ENCODE results near the gene MIOX.

MIOX gene

GRCh38 chr22:50476868-50477267, 9.8 kb upstream of the MIOX start:
- ChIA-PET CTCF (no interaction called here), POLR2A (ENCODE audit: low non-redundant PET) (no interaction called here)

GRCh38 chr22:50477923-50478322, 8.7 kb upstream of the MIOX start:
- no peak for TF ChIP-seq CTCF (conservative IDR thresholded peaks at IDR 0.05; ENCODE audit: low read depth)
- DNase-seq (ENCODE audit: low spot score) = no peak
- ChIA-PET POLR2A (ENCODE audit: low non-redundant PET) (no interaction called here), CTCF (interaction anchor here (1.1 kb wide), 1 partner anchor 20 kb away, joined by 3 read pairs; no protein-coding TSS in a partner anchor)
- no peak overlapping the region for H3K27ac ChIP-seq

More at GRCh38 chr22:50476868-50477267, 9.8 kb upstream of the MIOX start:
- H3K27ac ChIP-seq = peak overlapping the region; percentile 87
- no peak for TF ChIP-seq CTCF (conservative IDR thresholded peaks at IDR 0.05; ENCODE audit: low read depth)
- DNase-seq (ENCODE audit: low spot score) = no peak

GRCh38 chr22:50479721-50480120, 6.9 kb upstream of the MIOX start:
- CTCF ChIA-PET = interaction anchor here (0.6 kb wide), 1 partner anchor 25 kb away, joined by 3 read pairs; no protein-coding TSS in a partner anchor

GRCh38 chr22:50481045-50481439, 5.6 kb upstream of the MIOX start:
- no peak for TF ChIP-seq CTCF (conservative IDR thresholded peaks at IDR 0.05; ENCODE audit: low read depth)
- ChIA-PET POLR2A (ENCODE audit: low non-redundant PET) (interaction anchor here (1.0 kb wide), 1 partner anchor 9 kb away, joined by 4 read pairs; no protein-coding TSS in a partner anchor), CTCF (no interaction called here)
- no peak for DNase-seq (ENCODE audit: low spot score)
- H3K27ac ChIP-seq = peak overlapping the region; percentile 34; the same call in 1 of the 2 replicates

More at GRCh38 chr22:50479721-50480120, 6.9 kb upstream of the MIOX start:
- no peak overlapping the region for H3K27ac ChIP-seq
- POLR2A ChIA-PET (ENCODE audit: low non-redundant PET) = no interaction called here
- TF ChIP-seq CTCF (conservative IDR thresholded peaks at IDR 0.05; ENCODE audit: low read depth) = no peak
- DNase-seq (ENCODE audit: low spot score) = no peak

GRCh38 chr22:50481440-50482106, 5.1 kb upstream of the MIOX start, which contains the start of gene ADM2:
Gene ADM2, plus strand, starts transcription at chr22:50481543. Its CDS starts 305 bp downstream, at chr22:50481848.
- TF ChIP-seq CTCF (conservative IDR thresholded peaks at IDR 0.05; ENCODE audit: low read depth) = no peak
- ChIA-PET POLR2A (ENCODE audit: low non-redundant PET) (interaction anchor here (1.0 kb wide), 1 partner anchor 10 kb away, joined by 4 read pairs; no protein-coding TSS in a partner anchor), CTCF (no interaction called here)
- H3K27ac ChIP-seq = peak within 1 kb of the TSS; percentile 34; the same call in 1 of the 2 replicates
- no peak for DNase-seq (ENCODE audit: low spot score)

- ChIA-PET POLR2A (ENCODE audit: low non-redundant PET) (interaction anchor here (1.0 kb wide), 1 partner anchor 10 kb away, joined by 4 read pairs; no protein-coding TSS in a partner anchor), CTCF (interaction anchor here (0.6 kb wide), 1 partner anchor 78 kb away, joined by 3 read pairs; no protein-coding TSS in a partner anchor)
These were observed 4.3 kb upstream of the MIOX start for GRCh38 chr22:50482107-50483074.

More at GRCh38 chr22:50482107-50483074, 4.3 kb upstream of the MIOX start:
- no peak for TF ChIP-seq CTCF (conservative IDR thresholded peaks at IDR 0.05; ENCODE audit: low read depth)
- peak overlapping the region; percentile 34; the same call in 1 of the 2 replicates for H3K27ac ChIP-seq
- DNase-seq (ENCODE audit: low spot score) = no peak
